Stomach smooth muscle (tissue), 2 donors: Measurements from ENCODE around the gene STX1A.
"Not testable (repeated sequence)": the region's sequence is repeated elsewhere in the genome, so short reads cannot be mapped to it uniquely, and the experiment has no call there.

Experiments used
- H3K27ac ChIP-seq: one replicate; pipeline ENCODE4 v1.7.0; 2013; ENCODE audit warnings: mild to moderate bottlenecking, low read length, inconsistent platforms
- H3K27me3 ChIP-seq, 2 donors: one replicate each; pipeline ENCODE4 v1.7.0; 2013; ENCODE audit warnings: low read length in 2 of 2; ENCODE audit not compliant: insufficient read depth in 2 of 2, control insufficient read depth in 1 of 2
- H3K36me3 ChIP-seq, 2 donors: one replicate each; pipeline ENCODE4 v1.7.0; 2013; ENCODE audit warnings: low read length in 2 of 2; ENCODE audit not compliant: control insufficient read depth in 2 of 2, insufficient read depth in 2 of 2
- H3K4me1 ChIP-seq: one replicate; pipeline ENCODE4 v1.7.0; 2013; ENCODE audit warnings: low read length; ENCODE audit not compliant: control insufficient read depth, insufficient read depth
- H3K4me3 ChIP-seq, 2 donors: one replicate each; pipeline ENCODE4 v1.7.0; 2013; ENCODE audit warnings: low read length in 2 of 2
- H3K9ac ChIP-seq, 2 donors: one replicate each; pipeline ENCODE4 v1.7.0; 2013; ENCODE audit warnings: low read length in 2 of 2, mild to moderate bottlenecking in 1 of 2
- H3K9me3 ChIP-seq, 2 donors: one replicate each; pipeline ENCODE4 v1.7.0; 2013; ENCODE audit warnings: low read length in 2 of 2; ENCODE audit not compliant: control insufficient read depth in 2 of 2
- donor health status: healthy.
- donor health status: Pancreatic carcinoma.

The STX1A gene

DNA sequence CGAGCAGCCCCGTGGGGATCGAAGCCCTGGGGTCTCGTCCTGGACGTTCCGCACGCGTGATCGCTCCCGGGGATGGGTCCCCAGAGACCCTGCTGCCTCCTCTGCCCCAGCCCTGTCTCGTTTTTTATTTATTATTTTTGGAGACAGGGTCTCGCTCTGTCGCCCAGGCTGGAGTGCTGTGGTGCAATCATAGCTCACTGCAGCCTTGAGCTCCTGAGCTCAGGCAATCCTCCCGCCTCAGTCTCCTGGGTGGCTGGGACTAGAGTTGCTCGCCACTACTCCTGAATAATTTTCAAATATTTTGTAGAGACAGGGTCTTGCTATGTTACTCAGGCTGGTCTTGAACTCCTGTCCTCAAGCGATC lies 319 bp upstream of the STX1A start:
- peak overlapping the region; percentile 41 for H3K27ac ChIP-seq
- no peaks in the 10 kb centered on the region for H3K27me3 ChIP-seq
- peaks cover 0 to 5% of the 10 kb centered on the region in 2 donors for H3K36me3 ChIP-seq
- H3K4me3 ChIP-seq = peak overlapping the region in 1 of 2 donors; percentile 57
- peaks cover 49% of the 10 kb centered on the region for H3K4me1 ChIP-seq
- no peaks in the 10 kb centered on the region for H3K9me3 ChIP-seq
- no peak overlapping the region for H3K9ac ChIP-seq

DNA sequence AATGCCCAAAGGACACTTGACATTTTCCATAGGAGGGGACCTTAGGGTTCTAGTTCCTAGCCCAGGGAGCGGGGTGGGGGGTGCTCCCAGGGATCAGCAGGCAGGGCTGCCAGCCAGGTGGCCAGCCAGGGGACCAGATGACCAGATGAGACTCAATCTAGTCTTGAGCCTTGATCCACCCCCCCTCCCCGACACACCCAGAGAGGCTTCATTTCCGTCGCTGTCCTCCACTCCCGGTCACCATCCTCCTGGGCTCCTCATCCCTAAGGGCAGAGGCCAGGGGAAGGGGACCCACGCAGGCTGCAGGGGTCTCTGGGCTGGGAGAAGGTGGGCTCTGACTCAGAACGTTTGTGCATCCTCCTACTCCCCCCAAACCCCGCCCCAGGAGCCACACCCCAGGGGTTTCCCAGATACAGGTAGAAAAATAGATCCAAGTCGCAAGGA lies 1.0 kb downstream of the STX1A start:
- H3K36me3 ChIP-seq = peaks cover 0 to 5% of the 10 kb centered on the region in 2 donors
- H3K4me1 ChIP-seq = peaks cover 49% of the 10 kb centered on the region
- H3K27ac ChIP-seq = peak overlapping the region; percentile 11
- H3K4me3 ChIP-seq = peak overlapping the region; percentile 80
- H3K9me3 ChIP-seq = no peaks in the 10 kb centered on the region
- H3K27me3 ChIP-seq = no peaks in the 10 kb centered on the region
- H3K9ac ChIP-seq = peak overlapping the region; percentile 47 to 75

DNA sequence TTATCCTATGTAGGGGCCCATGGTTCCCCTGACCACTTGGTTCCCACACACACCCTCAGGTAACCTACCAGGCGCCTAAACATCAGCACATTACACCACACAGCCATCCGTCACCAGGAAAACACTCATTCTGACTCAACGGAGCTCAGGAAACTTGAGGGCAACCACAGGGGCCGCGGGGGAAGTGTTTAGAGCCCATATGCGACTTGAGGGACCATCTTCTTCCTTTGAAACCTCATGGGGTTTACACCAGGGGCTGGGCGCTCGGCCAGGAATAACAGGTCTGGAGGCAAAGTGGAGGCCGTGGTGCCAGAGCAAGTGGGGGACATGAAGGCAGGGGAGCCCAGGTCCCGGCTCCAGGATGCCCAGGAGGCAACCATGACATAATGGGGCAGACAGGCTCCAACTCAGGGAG lies 1.5 kb downstream of the STX1A start:
- peak overlapping the region; percentile 80 for H3K4me3 ChIP-seq
- peak overlapping the region; percentile 67 for H3K27ac ChIP-seq
- H3K36me3 ChIP-seq = peaks cover 0 to 5% of the 10 kb centered on the region in 2 donors
- no peaks in the 10 kb centered on the region for H3K27me3 ChIP-seq
- H3K9me3 ChIP-seq = no peaks in the 10 kb centered on the region
- H3K9ac ChIP-seq = peak overlapping the region in 1 of 2 donors; percentile 75
- peaks cover 49% of the 10 kb centered on the region for H3K4me1 ChIP-seq

DNA sequence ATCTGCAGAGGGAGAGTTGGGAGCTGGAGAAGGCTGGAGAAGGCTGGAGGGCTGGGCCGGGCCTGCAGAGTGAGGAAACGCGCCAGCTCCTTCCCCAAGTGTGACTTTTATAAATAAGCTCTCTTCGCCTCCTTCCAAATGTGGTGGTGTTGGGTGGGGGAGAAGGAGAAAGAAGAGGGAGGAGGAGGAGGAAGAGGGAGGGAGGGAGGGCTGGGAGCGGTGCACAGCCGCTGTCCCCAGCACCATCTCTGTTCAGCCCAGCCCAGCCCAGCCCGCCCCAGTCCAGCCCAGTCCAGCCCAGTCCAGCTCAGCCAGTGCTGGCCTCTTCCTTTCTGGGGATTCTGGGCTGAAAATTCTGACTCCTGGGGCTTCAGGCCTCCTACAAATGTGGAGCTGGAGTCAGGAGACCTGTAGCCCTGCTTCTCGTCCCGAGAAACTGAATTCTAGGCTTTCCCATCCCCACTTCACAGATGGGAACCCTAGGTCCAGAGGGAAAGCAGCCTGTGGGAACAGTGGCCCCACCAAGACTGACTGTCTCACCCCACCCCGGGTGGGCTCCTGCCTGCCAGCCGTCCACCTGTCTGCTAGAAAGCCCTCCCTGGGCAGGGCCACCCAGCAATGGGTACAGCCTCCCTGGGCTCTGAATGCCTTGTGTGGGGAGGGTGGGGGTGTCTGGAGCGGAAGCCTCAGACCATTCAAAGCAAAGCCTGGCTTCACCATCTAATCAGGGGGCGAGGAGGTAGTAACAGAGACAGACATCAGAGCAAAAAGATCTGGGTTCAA lies 2.3 kb downstream of the STX1A start:
- Histone ChIP-seq H3K9ac (peak overlapping the region; percentile 51 to 58), H3K27me3 (no peaks in the 10 kb centered on the region), H3K4me3 (peak overlapping the region; percentile 43 to 80), H3K27ac (peak overlapping the region; percentile 69), H3K36me3 (peaks cover 0 to 5% of the 10 kb centered on the region in 2 donors), H3K9me3 (no peaks in the 10 kb centered on the region), H3K4me1 (peaks cover 49% of the 10 kb centered on the region)

DNA sequence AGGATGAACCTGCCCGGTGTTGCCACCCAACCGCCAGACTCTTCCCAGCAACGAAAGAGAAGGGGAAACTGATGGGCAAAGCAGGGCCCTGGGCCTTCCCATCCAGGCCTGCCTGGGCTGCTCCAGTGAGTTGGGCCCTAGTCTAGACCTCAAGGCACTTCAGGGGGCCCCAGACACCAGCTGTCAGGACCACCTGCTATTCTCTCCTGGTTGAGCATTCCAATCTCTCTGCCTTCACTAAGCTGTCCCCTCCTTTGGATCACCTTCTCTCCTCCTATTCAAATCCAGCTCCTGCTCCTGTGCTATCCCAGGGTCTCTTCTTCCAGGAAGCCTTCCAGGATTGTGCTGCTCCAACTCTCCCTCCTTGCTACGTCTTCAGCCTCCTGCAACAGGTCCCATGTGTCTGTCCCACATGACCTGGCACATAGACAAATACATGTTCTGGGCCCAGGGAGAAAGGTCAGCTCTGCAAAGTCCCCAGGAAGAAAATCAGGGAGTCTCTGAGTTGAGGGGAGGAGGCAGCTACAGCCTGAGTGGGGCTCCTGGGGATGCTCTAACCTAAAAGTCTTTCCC lies 3.1 kb downstream of the STX1A start:
- H3K4me3 ChIP-seq = peak overlapping the region; percentile 40 to 43
- no peaks in the 10 kb centered on the region for H3K9me3 ChIP-seq
- no peaks in the 10 kb centered on the region for H3K27me3 ChIP-seq
- H3K36me3 ChIP-seq = peaks cover 0 to 5% of the 10 kb centered on the region in 2 donors
- H3K9ac ChIP-seq = peak overlapping the region; percentile 29 to 58
- peak overlapping the region; percentile 69 for H3K27ac ChIP-seq
- peaks cover 44% of the 10 kb centered on the region for H3K4me1 ChIP-seq

DNA sequence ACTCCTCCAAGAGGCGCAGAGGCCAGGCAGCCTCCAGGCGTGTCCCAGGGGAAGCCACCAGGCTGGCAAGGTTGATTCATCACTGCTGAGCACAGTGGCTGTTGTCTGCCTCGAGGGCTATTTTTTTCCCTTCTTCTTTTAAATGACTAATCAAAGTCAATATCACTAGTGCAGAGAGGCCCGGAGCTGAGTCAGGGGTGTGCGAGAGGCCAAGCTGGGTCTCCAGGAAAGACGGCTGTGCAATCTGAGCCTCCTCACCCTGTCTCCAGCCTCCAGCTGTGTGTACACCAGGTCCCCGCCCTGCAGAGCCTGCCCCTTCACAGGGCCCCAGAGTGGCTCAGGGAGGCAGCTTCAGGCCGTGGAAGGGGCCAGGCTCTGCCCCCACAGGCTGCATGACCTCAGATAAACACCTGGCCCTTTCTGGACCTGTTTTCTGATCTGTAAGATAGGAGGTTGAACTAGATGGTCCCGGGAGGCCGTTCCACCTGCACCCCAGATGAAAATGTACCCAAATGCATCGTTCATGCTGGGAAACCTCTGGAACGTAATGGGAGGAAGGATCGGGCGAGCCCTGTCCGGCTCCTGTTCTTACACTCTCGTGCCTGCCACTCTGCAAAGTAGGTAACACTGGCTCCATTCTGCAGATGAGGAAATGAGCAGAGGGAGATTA lies 3.7 kb downstream of the STX1A start:
- Histone ChIP-seq H3K9me3 (no peaks in the 10 kb centered on the region), H3K36me3 (peaks cover 0 to 5% of the 10 kb centered on the region in 2 donors), H3K9ac (no peak overlapping the region), H3K27me3 (no peaks in the 10 kb centered on the region), H3K4me3 (peak overlapping the region in 1 of 2 donors; percentile 15), H3K27ac (peak overlapping the region; percentile 69), H3K4me1 (peaks cover 38% of the 10 kb centered on the region)

DNA sequence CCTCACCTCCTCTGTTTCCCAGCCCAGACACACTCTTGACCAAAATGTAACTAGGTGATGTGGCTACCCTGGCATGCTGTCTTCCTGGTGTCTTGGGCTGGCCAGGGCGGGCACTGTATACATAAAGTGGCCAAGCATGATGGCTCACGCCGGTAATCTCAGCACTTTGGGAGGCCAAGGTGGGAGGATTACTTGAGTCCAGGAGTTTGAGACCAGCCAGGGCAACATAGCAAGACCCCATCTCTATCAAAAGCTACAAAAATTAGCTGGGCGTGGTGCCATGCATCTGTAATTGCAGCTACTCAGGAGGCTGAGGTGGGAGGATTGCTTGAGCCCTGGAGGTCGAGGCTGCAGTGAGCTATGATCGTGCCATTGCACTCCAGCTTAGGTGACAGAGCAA lies 6.2 kb downstream of the STX1A start:
- H3K27ac ChIP-seq, H3K27me3 ChIP-seq, H3K36me3 ChIP-seq, H3K9me3 ChIP-seq, H3K9ac ChIP-seq, H3K4me3 ChIP-seq: not testable (repeated sequence)
- peaks cover 30% of the 10 kb centered on the region for H3K4me1 ChIP-seq

DNA sequence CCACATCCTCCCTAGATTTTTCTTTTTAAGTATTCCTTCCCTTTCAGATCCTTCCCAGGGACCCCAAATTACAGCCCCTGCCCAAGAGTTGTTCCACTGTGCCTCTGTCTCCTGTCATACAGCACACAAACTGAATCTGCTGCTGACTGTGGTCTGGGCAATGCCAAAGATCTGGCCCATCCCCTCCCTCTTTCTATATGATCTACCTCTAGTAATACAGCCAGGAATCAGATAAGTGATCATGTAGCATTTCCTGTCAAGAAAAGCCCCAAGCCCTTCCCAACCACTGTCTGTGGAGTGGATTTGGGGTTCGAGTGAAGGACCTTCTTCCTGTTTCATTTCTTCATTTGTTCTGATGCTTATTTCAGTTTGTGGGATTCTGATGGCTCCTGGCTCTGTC lies 6.7 kb downstream of the STX1A start:
- Histone ChIP-seq H3K27me3 (no peaks in the 10 kb centered on the region), H3K36me3 (peaks cover 2 to 5% of the 10 kb centered on the region in 2 donors), H3K4me1 (peaks cover 24% of the 10 kb centered on the region), H3K4me3 (no peak overlapping the region), H3K27ac (no peak overlapping the region), H3K9ac (no peak overlapping the region), H3K9me3 (no peaks in the 10 kb centered on the region)

DNA sequence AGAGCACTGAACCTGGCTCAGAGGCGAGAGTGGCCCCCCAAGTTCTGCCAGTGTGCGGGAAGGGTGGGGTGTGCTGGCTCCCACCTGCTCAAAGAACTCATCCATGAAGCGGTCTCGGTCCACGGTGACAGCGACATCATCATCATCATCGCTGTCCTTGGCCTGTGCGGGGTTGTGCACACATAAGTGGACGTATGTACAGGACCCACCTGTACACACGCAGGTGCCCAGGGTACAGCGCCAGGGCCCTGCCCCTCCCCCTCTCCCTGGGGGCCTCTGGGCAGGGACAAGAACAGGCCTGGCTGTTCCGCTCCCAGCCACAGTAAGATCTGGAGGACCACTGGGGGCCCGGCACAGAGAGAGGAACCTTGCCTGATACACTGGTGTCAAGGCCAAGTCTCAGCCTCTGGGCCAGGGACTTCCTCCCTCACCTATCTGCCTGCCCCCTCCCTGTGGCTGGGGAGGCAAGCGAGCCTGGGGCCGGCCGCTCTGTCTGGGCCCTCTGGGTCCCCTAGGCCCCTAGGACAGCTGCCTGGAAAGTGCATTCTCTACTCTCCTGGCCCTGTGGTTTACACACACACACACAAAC lies 10.4 kb downstream of the STX1A start:
- Histone ChIP-seq H3K27ac (no peak overlapping the region), H3K9ac (no peak overlapping the region), H3K36me3 (peaks cover 0 to 6% of the 10 kb centered on the region in 2 donors), H3K27me3 (no peaks in the 10 kb centered on the region), H3K4me1 (peaks cover 13% of the 10 kb centered on the region), H3K9me3 (no peaks in the 10 kb centered on the region), H3K4me3 (no peak overlapping the region)

DNA sequence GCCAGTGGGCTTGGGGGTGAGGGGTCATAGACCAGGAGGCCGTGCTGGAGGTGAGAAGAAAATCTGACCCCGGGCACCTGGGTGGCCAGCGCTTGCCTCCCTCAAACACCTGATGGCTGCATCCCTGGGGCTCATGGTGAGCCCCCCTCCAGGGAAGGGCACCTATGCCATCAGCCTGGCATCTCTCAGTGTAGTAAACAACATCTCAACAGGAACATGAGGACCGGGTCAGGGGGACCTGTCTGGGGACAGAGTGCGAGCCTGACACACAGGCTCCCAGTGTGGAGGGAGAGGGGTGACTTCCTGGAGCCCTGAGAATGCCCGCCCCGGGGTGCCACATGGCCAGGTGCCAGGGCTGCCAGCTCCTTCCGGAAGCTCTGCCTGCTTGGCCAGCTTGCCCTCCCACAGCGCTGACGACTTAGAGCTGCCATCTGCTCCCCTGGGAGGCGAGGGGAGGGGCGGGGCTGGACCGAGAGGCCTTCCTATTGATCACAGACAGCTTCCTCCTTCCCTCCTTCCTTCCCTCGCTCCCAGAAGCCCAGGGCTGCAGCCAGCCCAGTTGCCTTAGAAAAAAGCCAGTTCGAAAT lies 12.3 kb downstream of the STX1A start:
- H3K36me3 ChIP-seq = peaks cover 2 to 9% of the 10 kb centered on the region in 2 donors
- no peak overlapping the region for H3K27ac ChIP-seq
- no peak overlapping the region for H3K9ac ChIP-seq
- no peaks in the 10 kb centered on the region for H3K27me3 ChIP-seq
- H3K4me1 ChIP-seq = peaks cover 18% of the 10 kb centered on the region
- no peak overlapping the region for H3K4me3 ChIP-seq
- H3K9me3 ChIP-seq = no peaks in the 10 kb centered on the region
